Activated naive CD8-positive, alpha-beta T cell treated with anti-CD3 and anti-CD28 coated beads for 36 hours (primary cell): ENCODE measurements around the gene LIN54. TPM values are rescaled to one million over a fixed set of nuclear protein-coding genes. Genes with fewer than 3 reads are reported as not detected.
"Not testable (repeated sequence)": the region's sequence is repeated elsewhere in the genome, so short reads cannot be mapped to it uniquely, and the experiment has no call there.

Experiments
- DNase-seq: peaks from one replicate; pipeline ENCODE4 v3.0.0; 2021
- H3K27ac Mint-ChIP-seq: one replicate; pipeline ENCODE4 v1.8.0; 2022; ENCODE audit warnings: mild to moderate bottlenecking, moderate library complexity, mixed read lengths
- H3K27me3 Mint-ChIP-seq: one replicate; pipeline ENCODE4 v1.8.0; 2022; ENCODE audit warnings: mild to moderate bottlenecking, mixed read lengths
- H3K36me3 Mint-ChIP-seq: one replicate; pipeline ENCODE4 v1.8.0; 2021; ENCODE audit warnings: mild to moderate bottlenecking, mixed read lengths
- H3K4me1 Mint-ChIP-seq: one replicate; pipeline ENCODE4 v1.8.0; 2021; ENCODE audit warnings: mixed read lengths
- H3K4me3 Mint-ChIP-seq: one replicate; pipeline ENCODE4 v1.8.0; 2022; ENCODE audit warnings: mild to moderate bottlenecking, moderate library complexity, mixed read lengths
- H3K9me3 Mint-ChIP-seq: one replicate; pipeline ENCODE4 v1.8.0; 2022; ENCODE audit warnings: mixed read lengths
- total RNA-seq, 2 experiments: library from RNA; stranded (reverse); gene quantifications; one replicate each; pipeline ENCODE4 v1.2.3, GENCODE V29; 2021

LIN54 gene
- total RNA-seq, 2 experiments from 2014 or later, result 22.7 TPM

GRCh38 chr4:82934441-82934840 is 76.2 kb downstream of the LIN54 start:
- H3K27me3 Mint-ChIP-seq, result no peaks in the 10 kb centered on the region
- H3K4me3 Mint-ChIP-seq, result no peak overlapping the region
- no peaks in the 10 kb centered on the region for H3K9me3 Mint-ChIP-seq
- DNase-seq, result no peak
- peaks cover 12% of the 10 kb centered on the region for H3K36me3 Mint-ChIP-seq
- H3K27ac Mint-ChIP-seq, result no peak overlapping the region
- H3K4me1 Mint-ChIP-seq, result no peaks in the 10 kb centered on the region

GRCh38 chr4:82930848-82931755 is 79.5 kb downstream of the LIN54 start:
- Mint-ChIP-seq H3K4me1 (no peaks in the 10 kb centered on the region), H3K27ac (no peak overlapping the region), H3K9me3 (no peaks in the 10 kb centered on the region), H3K36me3 (peaks cover 12% of the 10 kb centered on the region), H3K27me3 (no peaks in the 10 kb centered on the region), H3K4me3 (no peak overlapping the region)
- no peak for DNase-seq

- DNase-seq, result no peak
- Mint-ChIP-seq H3K27me3 (no peaks in the 10 kb centered on the region), H3K9me3 (no peaks in the 10 kb centered on the region), H3K36me3 (no peaks in the 10 kb centered on the region), H3K27ac (no peak overlapping the region), H3K4me3 (no peak overlapping the region), H3K4me1 (no peaks in the 10 kb centered on the region)
These were observed 88.8 kb downstream of the LIN54 start for GRCh38 chr4:82921795-82922194.

GRCh38 chr4:82919386-82919785 is 91.2 kb downstream of the LIN54 start:
- Mint-ChIP-seq H3K9me3 (no peaks in the 10 kb centered on the region), H3K27me3 (no peaks in the 10 kb centered on the region), H3K36me3 (peaks cover 6% of the 10 kb centered on the region), H3K4me3 (no peak overlapping the region), H3K4me1 (no peaks in the 10 kb centered on the region), H3K27ac (no peak overlapping the region)
- no peak for DNase-seq

GRCh38 chr4:82918091-82918490 is 92.5 kb downstream of the LIN54 start:
- Mint-ChIP-seq H3K27me3 (no peaks in the 10 kb centered on the region), H3K9me3 (no peaks in the 10 kb centered on the region), H3K4me1 (no peaks in the 10 kb centered on the region), H3K36me3 (peaks cover 13% of the 10 kb centered on the region), H3K4me3 (no peak overlapping the region), H3K27ac (no peak overlapping the region)
- no peak for DNase-seq

GRCh38 chr4:82913968-82914367 is 96.7 kb downstream of the LIN54 start:
- not testable (repeated sequence) for H3K4me3 Mint-ChIP-seq, H3K27ac Mint-ChIP-seq, H3K9me3 Mint-ChIP-seq

GRCh38 chr4:82913305-82913704 is 97.3 kb downstream of the LIN54 start:
- no peaks in the 10 kb centered on the region for H3K9me3 Mint-ChIP-seq
- no peaks in the 10 kb centered on the region for H3K27me3 Mint-ChIP-seq
- H3K27ac Mint-ChIP-seq, result no peak overlapping the region
- H3K36me3 Mint-ChIP-seq, result peaks cover 15% of the 10 kb centered on the region
- H3K4me3 Mint-ChIP-seq, result no peak overlapping the region
- H3K4me1 Mint-ChIP-seq, result no peaks in the 10 kb centered on the region
- no peak for DNase-seq

More at GRCh38 chr4:82913968-82914367, 96.7 kb downstream of the LIN54 start:
- H3K36me3 Mint-ChIP-seq, result peaks cover 15% of the 10 kb centered on the region
- not testable (repeated sequence) for DNase-seq, H3K4me1 Mint-ChIP-seq, H3K27me3 Mint-ChIP-seq

GRCh38 chr4:82909326-82909725 is 101.3 kb downstream of the LIN54 start:
- no peak for DNase-seq
- Mint-ChIP-seq H3K36me3 (peaks cover 8% of the 10 kb centered on the region), H3K4me1 (peaks cover 22% of the 10 kb centered on the region), H3K4me3 (no peak overlapping the region), H3K27ac (no peak overlapping the region), H3K9me3 (no peaks in the 10 kb centered on the region), H3K27me3 (no peaks in the 10 kb centered on the region)

GRCh38 chr4:82906469-82906868 is 104.2 kb downstream of the LIN54 start:
- peaks cover 41% of the 10 kb centered on the region for H3K4me1 Mint-ChIP-seq
- DNase-seq, result no peak
- no peak overlapping the region for H3K4me3 Mint-ChIP-seq
- H3K27me3 Mint-ChIP-seq, result no peaks in the 10 kb centered on the region
- H3K27ac Mint-ChIP-seq, result no peak overlapping the region
- no peaks in the 10 kb centered on the region for H3K9me3 Mint-ChIP-seq
- H3K36me3 Mint-ChIP-seq, result peaks cover 2% of the 10 kb centered on the region

GRCh38 chr4:82905205-82905604 is 105.4 kb downstream of the LIN54 start:
- Mint-ChIP-seq H3K27me3 (no peaks in the 10 kb centered on the region), H3K9me3 (no peaks in the 10 kb centered on the region), H3K4me1 (peaks cover 41% of the 10 kb centered on the region), H3K36me3 (no peaks in the 10 kb centered on the region), H3K4me3 (peak overlapping the region; percentile 68), H3K27ac (peak overlapping the region; percentile 88)
- peak; percentile 40 for DNase-seq

- Mint-ChIP-seq H3K27me3 (no peaks in the 10 kb centered on the region), H3K4me1 (peaks cover 41% of the 10 kb centered on the region), H3K36me3 (no peaks in the 10 kb centered on the region), H3K9me3 (no peaks in the 10 kb centered on the region), H3K4me3 (peak overlapping the region; percentile 32), H3K27ac (peak overlapping the region; percentile 84)
- DNase-seq, result peak; percentile 28
These were observed 106.9 kb downstream of the LIN54 start for GRCh38 chr4:82903737-82904136.

GRCh38 chr4:82901183-82901718 is 109.4 kb downstream of the LIN54 start:
- Mint-ChIP-seq H3K4me1 (peaks cover 43% of the 10 kb centered on the region), H3K27me3 (no peaks in the 10 kb centered on the region), H3K27ac (no peak overlapping the region), H3K36me3 (peaks cover 9% of the 10 kb centered on the region), H3K4me3 (no peak overlapping the region), H3K9me3 (no peaks in the 10 kb centered on the region)
- no peak for DNase-seq

GRCh38 chr4:82900411-82901182 is 110.0 kb downstream of the LIN54 start, which contains the start of gene THAP9:
Gene THAP9 (plus strand): TSS chr4:82900735. CDS start chr4:82900803, 68 bp downstream.
- peaks cover 38% of the 10 kb centered on the region for H3K4me1 Mint-ChIP-seq

GRCh38 chr4:82900066-82900410 is 110.6 kb downstream of the LIN54 start:
- no peak overlapping the region for H3K27ac Mint-ChIP-seq
- H3K27me3 Mint-ChIP-seq, result no peaks in the 10 kb centered on the region
- no peak overlapping the region for H3K4me3 Mint-ChIP-seq
- H3K4me1 Mint-ChIP-seq, result peaks cover 35% of the 10 kb centered on the region
- no peaks in the 10 kb centered on the region for H3K9me3 Mint-ChIP-seq
- DNase-seq, result no peak
- H3K36me3 Mint-ChIP-seq, result peaks cover 14% of the 10 kb centered on the region

More at GRCh38 chr4:82900411-82901182, 110.0 kb downstream of the LIN54 start, which contains the start of gene THAP9:
- Mint-ChIP-seq H3K27ac (no peak within 1 kb of the TSS), H3K4me3 (no peak within 1 kb of the TSS), H3K36me3 (peaks cover 12% of the 10 kb centered on the region), H3K9me3 (no peaks in the 10 kb centered on the region), H3K27me3 (no peaks in the 10 kb centered on the region)
- peak; percentile 98 for DNase-seq

- Mint-ChIP-seq H3K4me3 (no peak overlapping the region), H3K27ac (no peak overlapping the region), H3K4me1 (peaks cover 35% of the 10 kb centered on the region), H3K36me3 (peaks cover 16% of the 10 kb centered on the region), H3K9me3 (no peaks in the 10 kb centered on the region), H3K27me3 (no peaks in the 10 kb centered on the region)
- DNase-seq, result no peak
These were observed 111.1 kb downstream of the LIN54 start for GRCh38 chr4:82899374-82900065.
